HepG2 (cell line): ENCODE results near the gene LITAF. TPM values are rescaled to one million over a fixed set of nuclear protein-coding genes. Genes with fewer than 3 reads are reported as not detected.

Experiments
- AKAP8 ChIP-seq: sonication (generic); formaldehyde crosslinking; IDR thresholded peaks from 2 replicates; pipeline ENCODE4 v1.5.1; 2020; ENCODE audit warnings: mild to moderate bottlenecking, missing genetic modification reagents
- ATF5 ChIP-seq: sonication (generic); formaldehyde crosslinking; IDR thresholded peaks from 2 replicates; pipeline ENCODE4 v1.4.0; 2020; ENCODE audit warnings: mild to moderate bottlenecking, low read depth, missing genetic modification reagents
- BCL6 ChIP-seq: IDR thresholded peaks from 2 replicates; pipeline ENCODE4 v1.6.1; 2016; ENCODE audit warnings: missing genetic modification reagents, missing compliant biosample characterization
- BRD4 ChIP-seq: sonication (generic); formaldehyde crosslinking; IDR thresholded peaks from 2 replicates; pipeline ENCODE4 v1.4.0; 2020; ENCODE audit warnings: missing genetic modification reagents
- CREM ChIP-seq, 2 experiments: sonication (generic) in 1 of 2; formaldehyde crosslinking in 1 of 2; IDR thresholded peaks; 2 replicates each; pipeline versions ENCODE4 v1.4.0 to v1.6.1; 2016 to 2020; ENCODE audit warnings: antibody characterized with exemption in 1 of 2, mild to moderate bottlenecking in 1 of 2, missing genetic modification reagents in 1 of 2
- EZH2 ChIP-seq: conservative IDR thresholded peaks from 2 replicates; pipeline ENCODE4 v1.6.1; 2012; ENCODE audit warnings: mild to moderate bottlenecking, low read depth, low read length, moderate library complexity
- GATAD2A ChIP-seq: IDR thresholded peaks from 2 replicates; pipeline ENCODE4 v1.6.1; 2016
- MXD1 ChIP-seq: sonication (generic); formaldehyde crosslinking; IDR thresholded peaks from 2 replicates; pipeline ENCODE4 v1.4.0; 2020; ENCODE audit warnings: mild to moderate bottlenecking, missing genetic modification reagents
- PBX2 ChIP-seq: IDR thresholded peaks from 2 replicates; pipeline ENCODE4 v1.6.1; 2016; ENCODE audit warnings: control low read depth
- PHF5A ChIP-seq: IDR thresholded peaks from one replicate; pipeline ENCODE4 v1.6.1; 2018; ENCODE audit warnings: low read depth, missing genetic modification reagents; ENCODE audit not compliant: unreplicated experiment
- PLRG1 ChIP-seq: fragments of 450-650 bp; conservative IDR thresholded peaks from 2 replicates; pipeline ENCODE4 v1.6.1; 2016
- RBM22 ChIP-seq: fragments of 200-400 bp; formaldehyde crosslinking; optimal IDR thresholded peaks from 2 replicates; pipeline ENCODE3; 2017; ENCODE audit warnings: mild to moderate bottlenecking, low read length, moderate library complexity
- RNF219 ChIP-seq: sonication (generic); formaldehyde crosslinking; IDR thresholded peaks from 2 replicates; pipeline ENCODE4 v1.5.0; 2020; ENCODE audit warnings: mild to moderate bottlenecking, missing genetic modification reagents
- SAP130 ChIP-seq: IDR thresholded peaks from 2 replicates; pipeline ENCODE4 v1.6.1; 2016; ENCODE audit warnings: low read depth
- STAG1 ChIP-seq: sonication (generic); formaldehyde crosslinking; IDR thresholded peaks from 2 replicates; pipeline ENCODE4 v1.4.0; 2020; ENCODE audit warnings: missing genetic modification reagents
- THYN1 ChIP-seq: sonication (generic); formaldehyde crosslinking; IDR thresholded peaks from 2 replicates; pipeline ENCODE4 v1.8.1; 2023; ENCODE audit warnings: low read depth, mild to moderate bottlenecking, moderate library complexity, missing genetic modification reagents, borderline replicate concordance
- ZNF124 ChIP-seq: sonication (generic); formaldehyde crosslinking; IDR thresholded peaks from 2 replicates; pipeline ENCODE4 v1.4.0; 2020; ENCODE audit warnings: missing genetic modification reagents
- ZNF234 ChIP-seq: sonication (generic); formaldehyde crosslinking; conservative IDR thresholded peaks from 2 replicates; pipeline ENCODE4 v1.5.1; 2020; ENCODE audit warnings: mild to moderate bottlenecking, missing genetic modification reagents
- ZNF253 ChIP-seq: sonication (generic); formaldehyde crosslinking; IDR thresholded peaks from 2 replicates; pipeline ENCODE4 v1.8.0; 2022; ENCODE audit warnings: mild to moderate bottlenecking, missing genetic modification reagents, borderline replicate concordance
- ZNF263 ChIP-seq: sonication (generic); formaldehyde crosslinking; IDR thresholded peaks from 2 replicates; pipeline ENCODE4 v1.4.0; 2020; ENCODE audit warnings: missing genetic modification reagents
- ZNF331 ChIP-seq: sonication (generic); formaldehyde crosslinking; IDR thresholded peaks from 2 replicates; pipeline ENCODE4 v1.4.0; 2020; ENCODE audit warnings: missing genetic modification reagents
- ZNF503 ChIP-seq: sonication (generic); formaldehyde crosslinking; IDR thresholded peaks from 2 replicates; pipeline ENCODE4 v1.4.0; 2020; ENCODE audit warnings: missing genetic modification reagents
- ZNF740 ChIP-seq: sonication (generic); formaldehyde crosslinking; IDR thresholded peaks from 2 replicates; pipeline ENCODE4 v1.4.0; 2020; ENCODE audit warnings: missing genetic modification reagents
- ZNF761 ChIP-seq: sonication (generic); formaldehyde crosslinking; conservative IDR thresholded peaks from 2 replicates; pipeline ENCODE4 v1.4.0; 2020; ENCODE audit warnings: mild to moderate bottlenecking, missing genetic modification reagents
- polyA plus RNA-seq, 8 experiments: library from polyadenylated mRNA; depleted of rRNA in 3 of 8; stranded (reverse) in 7 of 8; unstranded in 1 of 8; fragments of >200 nt; fragmentation: Illumina TruSeq in 4 of 8; extraction: Trizol in 4 of 8; gene quantifications; 2 replicates each; pipeline versions ENCODE4 v1.2.1 to v1.2.3, GENCODE V29; 2011 to 2016; ENCODE audit warnings: low read depth in 4 of 8, missing spikeins in 1 of 8, mixed read lengths in 1 of 8; ENCODE audit not compliant: insufficient read depth in 1 of 8
- total RNA-seq, 5 experiments: library from RNA; depleted of rRNA; stranded (reverse); fragments of >200 nt; fragmentation: Illumina TruSeq; extraction: Trizol; gene quantifications; 2 replicates each; pipeline ENCODE4 v1.2.3, GENCODE V29; 2016; ENCODE audit warnings: low read depth in 1 of 5

The LITAF gene
- total and polyA plus RNA-seq, 2 of the 13 experiments (the other 11 are each of a cell fraction or from before 2014, with no cell fraction given), result 80.1 to 141 TPM

GRCh38 chr16:11576427-11577289, 10.1 kb downstream of the LITAF start (continued):
- no peak for TF ChIP-seq RNF219 (CRISPR knock-in tag)
- TF ChIP-seq ATF5 (CRISPR knock-in tag), result no peak
- no peak for TF ChIP-seq THYN1 (CRISPR knock-in tag)
- TF ChIP-seq PHF5A (CRISPR knock-in tag), result peak; percentile 80
- peak; percentile 62; the same call in 1 of the 2 replicates for TF ChIP-seq BCL6 (CRISPR knock-in tag)
- TF ChIP-seq RBM22, result peak; percentile 65
- peak; percentile 65; the same call in 1 of the 2 replicates for TF ChIP-seq ZNF503 (CRISPR knock-in tag)
- TF ChIP-seq STAG1, result no peak; the same call in 1 of the 2 replicates
- 0 out of 2 replicates have a peak, but pooled peaks have one; percentile 44 for TF ChIP-seq BRD4
- TF ChIP-seq PLRG1, result no peak
- no peak for TF ChIP-seq ZNF253 (CRISPR knock-in tag)
- peak; percentile 23; the same call in 1 of the 2 replicates for TF ChIP-seq ZNF263 (CRISPR knock-in tag)
- no peak for TF ChIP-seq MXD1 (CRISPR knock-in tag)
- no peak for TF ChIP-seq ZNF124 (CRISPR knock-in tag)
- TF ChIP-seq EZH2, result no peak
- TF ChIP-seq AKAP8 (CRISPR knock-in tag), result no peak; the same call in 1 of the 2 replicates
- TF ChIP-seq ZNF761 (CRISPR knock-in tag), result 0 out of 2 replicates have a peak, but pooled peaks have one; percentile 59
- TF ChIP-seq CREM (IDR thresholded peaks at IDR 0.05), result peak; percentile 70
- no peak for TF ChIP-seq CREM (CRISPR knock-in tag; IDR thresholded peaks at IDR 0.05)
- peak; percentile 79 for TF ChIP-seq SAP130 (CRISPR knock-in tag)
- TF ChIP-seq ZNF331 (CRISPR knock-in tag), result peak; percentile 63; the same call in 1 of the 2 replicates
- TF ChIP-seq ZNF234 (CRISPR knock-in tag), result no peak
- peak; percentile 91 for TF ChIP-seq GATAD2A
- no peak for TF ChIP-seq ZNF740
- TF ChIP-seq PBX2 (CRISPR knock-in tag), result 0 out of 2 replicates have a peak, but pooled peaks have one; percentile 34
